Muscle of back (tissue), 11 donors: ENCODE results near the gene M1AP. TPM values are rescaled to one million over a fixed set of nuclear protein-coding genes. Genes with fewer than 3 reads are reported as not detected.

ENCODE experiments used
- DNase-seq, 3 donors: peaks; one replicate each; pipeline versions ENCODE4 v3.0.0 to v3.0.0-alpha.2; 2013
- polyA plus RNA-seq, 10 donors: library from polyadenylated mRNA; unstranded; fragments of 120-200 nt; gene quantifications; one replicate each; pipeline ENCODE4 v1.2.1, GENCODE V29; 2013; ENCODE audit not compliant: insufficient read length in 10 of 10

M1AP gene
- polyA plus RNA-seq, 10 donors, result 0.21 to 0.51 (median 0.28) TPM

DNA sequence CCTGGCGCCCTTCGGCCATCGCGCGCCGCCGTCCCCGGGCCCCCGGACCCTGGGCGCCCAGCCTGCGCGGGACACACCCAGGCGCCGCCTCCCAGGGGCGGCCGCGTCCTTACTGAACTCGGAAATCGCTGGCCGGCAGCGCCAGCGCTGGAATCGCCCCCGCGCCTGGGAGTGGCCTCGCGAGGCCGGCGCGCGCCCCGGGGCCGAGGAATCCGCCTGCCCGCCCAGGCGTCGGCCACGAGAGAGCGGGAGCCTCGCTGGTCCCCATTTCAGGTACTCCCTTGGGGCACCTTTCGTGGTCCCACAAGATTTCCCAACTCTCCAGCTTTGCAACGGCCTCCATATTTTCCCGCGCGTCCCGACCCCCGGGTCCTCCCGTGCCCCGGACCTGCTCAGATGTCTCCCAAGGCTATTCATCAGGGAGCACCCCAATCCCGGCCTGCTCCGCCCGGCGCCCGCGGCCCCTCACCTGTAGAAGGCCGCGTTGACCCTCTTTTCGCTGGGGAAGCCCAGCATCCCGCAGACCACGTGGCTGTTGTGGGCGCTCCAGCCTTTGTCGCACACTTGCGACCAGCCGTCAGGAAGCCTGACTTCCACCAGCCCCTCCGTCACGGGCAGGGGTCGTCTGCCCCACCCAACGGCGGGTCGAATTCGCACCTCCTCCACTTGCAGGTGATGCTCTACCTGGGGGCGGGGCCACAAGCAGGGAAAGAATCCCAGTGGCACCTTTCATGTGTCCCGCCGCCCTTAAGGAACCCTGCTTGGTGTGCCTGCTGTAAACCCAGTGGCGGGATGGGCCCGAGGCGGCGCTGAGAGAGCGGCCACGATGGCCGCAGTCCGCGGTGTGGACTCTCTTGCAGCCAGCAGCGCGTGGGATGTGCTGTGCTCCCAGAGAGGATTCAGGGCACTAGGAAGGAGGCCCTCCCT lies 99.0 kb downstream of the M1AP start:
- DNase-seq, result peak in 2 of 3 donors; percentile 47 to 79

DNA sequence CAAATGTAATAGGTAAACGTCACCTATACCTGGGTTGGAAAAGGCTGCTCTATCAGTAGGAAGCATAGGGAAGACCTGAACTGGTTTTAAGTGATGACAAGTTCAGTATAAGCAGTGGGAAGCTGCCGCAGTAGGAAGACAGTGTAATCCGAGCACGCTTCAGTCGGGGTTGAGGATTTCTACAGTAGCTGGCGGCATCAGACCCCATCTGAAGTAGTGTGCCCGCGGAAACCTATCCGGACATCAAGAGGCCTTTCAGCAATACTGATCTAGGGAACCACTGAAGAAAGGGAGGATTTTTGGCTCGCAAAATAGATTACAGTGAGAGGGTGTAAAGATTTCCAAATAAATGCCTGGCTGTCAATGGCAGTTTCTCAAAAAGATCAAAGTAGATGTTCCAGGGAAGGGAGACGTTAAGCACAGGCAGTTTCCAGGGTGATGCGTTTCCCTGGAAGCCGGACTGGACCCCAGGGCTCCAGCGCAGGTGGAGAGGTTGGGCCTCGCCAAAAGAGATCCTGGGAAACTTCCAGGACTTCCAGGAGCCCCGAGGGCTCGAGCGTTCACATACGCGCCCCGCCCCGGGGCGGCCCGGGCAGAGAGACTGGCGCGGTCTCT lies 99.7 kb downstream of the M1AP start:
- peak in 1 of 3 donors; percentile 85 for DNase-seq

DNA sequence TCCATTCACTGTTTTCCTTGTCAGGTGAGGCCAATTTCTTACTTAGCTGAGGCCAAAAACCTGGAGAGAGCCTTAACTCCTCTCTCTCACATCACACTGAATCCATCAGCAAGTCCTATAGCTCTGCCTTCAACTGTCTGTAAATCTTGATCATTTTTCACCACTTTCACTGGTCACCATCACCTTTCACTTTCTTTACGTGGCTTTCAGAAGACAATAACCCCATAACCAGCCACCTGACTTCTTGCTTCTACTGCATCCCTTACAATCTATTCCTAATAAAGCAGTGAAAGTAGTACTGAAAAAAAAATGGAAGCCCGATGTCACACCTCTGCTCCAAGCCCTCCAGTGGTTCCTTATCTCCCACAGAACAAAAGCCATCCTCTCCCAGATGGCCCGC lies 102.1 kb downstream of the M1AP start:
- DNase-seq, result no peak

DNA sequence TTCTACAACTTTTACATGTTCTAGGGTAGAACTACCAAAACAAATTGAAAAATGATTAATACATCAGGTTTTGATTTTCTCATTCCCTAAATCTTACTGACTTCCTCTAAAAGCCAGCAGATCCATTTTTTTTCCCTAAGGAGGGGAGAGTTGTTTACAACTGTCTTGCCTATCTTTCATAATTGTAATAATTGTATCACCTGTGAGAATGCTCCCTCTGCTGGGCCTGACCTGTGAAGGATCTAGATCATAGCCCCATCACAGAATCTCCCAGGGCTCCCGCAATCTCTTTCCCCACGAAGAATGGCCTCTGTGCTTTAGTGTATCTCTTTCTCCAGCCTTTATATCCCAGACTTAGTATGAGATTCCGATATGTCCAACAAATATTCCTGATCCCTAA lies 103.5 kb downstream of the M1AP start:
- DNase-seq, result no peak

DNA sequence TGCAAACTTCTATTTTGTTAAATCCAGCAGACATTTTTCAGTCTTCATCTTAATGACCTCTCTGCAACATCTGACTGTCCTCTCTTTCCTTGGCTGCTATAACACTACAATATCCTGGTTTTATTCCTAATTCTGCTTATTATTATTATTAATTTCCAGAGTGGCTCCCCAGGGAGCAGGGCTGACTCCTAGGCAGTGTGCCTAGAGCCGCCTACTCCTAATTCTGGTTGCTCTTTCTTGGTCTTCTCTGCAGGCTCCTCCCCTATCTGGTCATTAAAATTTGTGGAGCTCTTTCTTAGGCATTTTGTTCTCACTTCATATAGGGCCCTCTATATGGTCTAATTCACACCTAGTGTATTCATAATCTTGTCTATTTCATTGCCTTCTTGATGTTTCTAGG lies 105.2 kb downstream of the M1AP start:
- DNase-seq, result no peak

DNA sequence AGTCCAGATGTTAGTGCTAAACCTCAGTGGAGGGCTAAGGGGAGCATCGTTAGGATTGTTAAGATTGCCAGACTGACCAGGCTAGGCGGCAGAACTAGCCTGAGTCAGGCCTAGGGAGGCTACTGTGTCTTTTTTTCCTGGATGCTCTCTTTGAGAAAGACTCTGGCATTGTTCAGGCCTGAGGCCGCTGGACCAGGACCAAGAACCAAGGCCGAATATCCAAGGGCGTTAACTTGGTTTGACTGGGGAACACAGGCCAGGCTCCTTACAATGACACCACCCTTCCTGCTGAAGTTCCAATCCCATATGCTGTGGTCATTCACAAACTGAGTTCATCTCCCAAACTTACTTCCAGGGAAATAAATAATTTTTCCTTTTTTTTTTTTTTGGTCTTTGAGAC lies 107.8 kb downstream of the M1AP start:
- no peak for DNase-seq

DNA sequence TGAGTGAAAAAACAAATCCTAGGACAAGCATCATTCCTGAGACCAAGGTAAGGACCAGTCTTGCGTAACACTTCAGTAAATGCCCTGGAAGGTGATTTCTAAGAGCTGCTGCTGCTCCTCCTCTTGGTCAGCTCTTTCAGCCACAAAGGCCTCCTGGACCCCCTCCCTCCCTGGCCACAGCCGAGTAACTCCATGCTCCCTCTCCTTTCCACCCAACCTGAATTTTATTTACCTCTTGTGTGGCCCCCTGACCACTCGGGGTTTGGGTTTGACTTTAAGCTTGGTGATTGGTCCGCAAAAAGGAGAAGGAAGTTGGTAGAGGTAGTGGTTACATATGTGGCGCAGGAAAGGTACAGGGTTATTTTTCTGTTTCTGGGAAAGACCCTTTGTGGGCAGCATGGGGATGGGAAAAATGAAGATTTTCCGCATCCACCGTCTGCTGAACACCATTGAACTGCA lies 109.2 kb downstream of the M1AP start:
- no peak for DNase-seq

DNA sequence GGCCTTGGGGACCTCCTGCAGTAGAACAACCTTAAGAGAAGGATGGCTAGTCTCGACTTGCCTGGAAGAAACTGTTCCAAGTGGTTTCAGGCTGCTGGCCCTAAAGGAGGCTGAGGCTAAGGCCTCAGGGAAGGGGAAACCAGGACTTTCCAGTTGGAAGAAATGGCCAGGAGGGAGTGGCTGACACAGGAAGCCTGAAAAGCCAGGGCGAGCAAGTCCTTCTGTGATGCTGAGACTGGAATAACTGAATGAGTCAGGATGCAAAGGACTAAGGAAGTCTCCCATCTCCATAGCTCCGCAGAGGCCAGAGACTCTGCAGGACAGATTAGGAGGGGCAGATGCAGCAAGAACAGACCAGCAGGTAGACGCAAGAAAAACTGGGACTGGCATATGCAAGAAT lies 111.0 kb downstream of the M1AP start:
- DNase-seq, result no peak

DNA sequence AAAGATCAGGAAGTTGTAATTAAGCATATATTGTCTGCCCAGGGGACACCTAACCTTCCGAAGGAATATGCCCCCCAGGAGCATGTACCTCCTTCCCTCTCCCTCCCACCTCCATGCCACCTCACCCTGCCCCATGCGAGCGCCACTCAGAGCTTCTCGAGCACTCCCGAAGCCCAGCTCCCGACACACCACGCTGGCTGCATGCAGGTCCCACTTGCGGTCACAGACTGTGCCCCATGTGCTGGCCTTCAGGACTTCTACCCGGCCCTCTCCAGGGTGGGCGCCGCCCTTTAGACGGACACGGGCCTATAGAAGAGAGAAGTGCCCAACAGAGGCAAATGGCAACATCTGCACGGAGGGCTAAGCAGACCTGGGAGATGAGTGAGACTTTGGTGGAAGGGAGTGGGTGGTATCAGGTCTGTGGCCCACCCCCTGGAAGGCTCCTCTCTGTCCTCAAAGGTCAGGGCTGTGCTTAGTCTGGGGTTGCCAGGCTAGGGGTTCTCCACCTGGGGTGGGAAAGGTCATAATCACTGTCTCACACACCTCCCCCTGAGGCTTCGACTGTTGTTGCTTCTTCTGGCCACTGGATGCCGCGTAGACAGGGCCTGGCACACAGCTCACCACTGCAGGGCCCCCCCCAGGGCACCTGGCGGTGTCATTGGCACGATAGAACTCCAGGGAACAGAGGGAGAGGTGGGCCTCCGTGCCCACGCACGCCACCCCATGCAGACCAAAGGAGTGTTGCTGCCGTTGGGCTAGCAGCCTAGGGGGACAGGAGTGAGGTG lies 111.8 kb downstream of the M1AP start:
- no peak for DNase-seq

DNA sequence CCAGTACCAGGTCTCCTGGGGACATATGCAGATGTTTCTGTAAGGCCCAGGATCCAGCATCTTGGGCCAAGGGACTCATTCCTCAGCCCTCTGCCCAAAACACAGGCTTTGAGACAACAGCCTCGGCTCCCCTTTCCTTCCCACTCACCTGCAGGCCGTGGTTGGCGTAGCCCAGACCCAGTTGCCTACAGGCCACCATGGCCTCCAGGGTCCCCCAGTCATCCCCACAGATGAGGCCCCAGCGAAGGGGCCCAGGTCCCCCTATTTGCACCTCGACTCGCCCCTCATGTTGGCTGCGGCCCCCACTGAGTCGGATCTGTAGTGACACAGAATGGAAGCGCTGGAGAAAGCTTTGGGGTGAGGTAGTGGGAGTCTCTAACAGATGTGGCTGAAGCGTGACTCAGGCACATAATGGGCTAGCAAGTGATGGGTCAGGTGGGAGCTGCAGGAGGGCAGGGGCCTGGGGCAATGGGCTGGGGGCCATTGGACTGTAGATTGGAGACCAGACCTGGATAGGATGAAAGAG lies 112.6 kb downstream of the M1AP start:
- DNase-seq, result no peak

DNA sequence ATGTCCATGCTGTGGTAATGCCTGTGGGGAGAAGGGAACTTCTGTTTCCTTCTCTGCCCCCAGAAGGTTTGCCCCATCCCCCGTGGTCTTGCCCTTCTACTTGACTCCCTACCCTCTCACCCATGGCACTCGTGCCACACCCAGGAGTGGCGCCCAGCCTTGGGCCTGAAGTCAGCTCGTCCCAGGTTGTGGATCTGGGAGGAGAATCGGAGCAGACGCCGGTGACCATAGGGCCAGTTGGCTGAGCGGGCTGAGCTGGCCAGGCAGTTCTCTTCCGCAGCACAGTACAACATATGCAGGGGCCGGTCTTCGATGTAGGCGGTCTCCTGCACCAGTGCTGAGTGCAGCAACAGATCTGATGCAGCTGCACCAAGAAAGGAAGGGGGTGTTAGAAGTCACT lies 113.7 kb downstream of the M1AP start:
- DNase-seq, result no peak

DNA sequence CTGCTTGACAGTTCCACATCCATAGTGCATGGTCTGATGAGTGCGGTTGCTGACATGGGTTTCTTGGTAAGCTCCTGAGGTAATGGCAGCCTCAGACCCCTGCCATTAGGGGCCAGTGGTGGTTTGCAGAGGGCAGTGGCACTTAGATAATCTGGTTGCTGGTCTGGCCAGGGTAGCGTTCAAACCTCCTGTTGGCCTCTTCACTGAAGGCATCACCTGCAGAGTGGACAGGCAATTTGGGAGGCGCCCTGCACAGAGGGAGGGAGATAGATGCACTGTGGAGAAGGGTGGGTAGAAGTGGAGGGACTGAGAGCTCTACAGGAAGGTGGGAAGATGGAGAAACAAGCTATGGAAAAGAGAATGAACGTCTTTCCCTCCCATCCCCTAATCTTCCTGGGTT lies 114.7 kb downstream of the M1AP start:
- no peak for DNase-seq

DNA sequence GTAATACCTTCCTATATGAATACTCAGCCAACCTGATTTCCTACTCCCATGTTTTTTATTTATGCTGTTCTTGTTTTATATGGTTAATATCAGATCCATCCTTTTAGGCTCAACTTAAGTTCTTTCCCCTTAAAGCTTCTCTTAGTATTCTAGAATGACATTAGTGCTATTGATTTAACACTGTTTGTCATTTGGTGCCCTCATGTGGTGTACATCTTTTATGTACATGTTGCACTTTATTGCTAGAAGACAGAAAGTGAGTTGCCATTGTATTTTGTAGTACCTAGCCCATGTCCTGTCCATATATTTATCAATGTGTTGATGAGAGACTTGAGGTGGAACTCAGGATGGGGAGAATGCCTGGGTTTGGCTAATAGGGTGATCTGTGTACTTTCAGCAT lies 115.9 kb downstream of the M1AP start:
- peak in 1 of 3 donors; percentile 60 for DNase-seq

DNA sequence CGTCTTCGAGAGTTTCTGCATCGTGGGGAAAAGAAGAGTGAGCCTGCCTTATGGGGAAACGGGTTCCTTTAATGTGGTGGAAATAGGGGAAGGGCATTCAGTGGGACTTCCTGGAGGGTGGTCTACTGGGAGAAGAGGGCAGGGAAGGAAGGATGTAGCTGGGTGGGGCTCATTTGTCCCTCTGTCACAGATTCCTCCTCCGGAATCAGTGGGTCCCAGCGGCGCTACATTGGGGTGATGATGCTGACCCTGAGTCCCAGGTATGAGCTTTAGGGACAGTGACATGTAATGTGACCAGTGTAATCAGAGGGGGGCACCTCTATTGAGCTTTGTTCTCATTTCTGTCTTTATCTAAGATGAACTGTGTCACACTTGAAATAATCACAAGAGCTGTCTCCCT lies 116.5 kb downstream of the M1AP start:
- no peak for DNase-seq

DNA sequence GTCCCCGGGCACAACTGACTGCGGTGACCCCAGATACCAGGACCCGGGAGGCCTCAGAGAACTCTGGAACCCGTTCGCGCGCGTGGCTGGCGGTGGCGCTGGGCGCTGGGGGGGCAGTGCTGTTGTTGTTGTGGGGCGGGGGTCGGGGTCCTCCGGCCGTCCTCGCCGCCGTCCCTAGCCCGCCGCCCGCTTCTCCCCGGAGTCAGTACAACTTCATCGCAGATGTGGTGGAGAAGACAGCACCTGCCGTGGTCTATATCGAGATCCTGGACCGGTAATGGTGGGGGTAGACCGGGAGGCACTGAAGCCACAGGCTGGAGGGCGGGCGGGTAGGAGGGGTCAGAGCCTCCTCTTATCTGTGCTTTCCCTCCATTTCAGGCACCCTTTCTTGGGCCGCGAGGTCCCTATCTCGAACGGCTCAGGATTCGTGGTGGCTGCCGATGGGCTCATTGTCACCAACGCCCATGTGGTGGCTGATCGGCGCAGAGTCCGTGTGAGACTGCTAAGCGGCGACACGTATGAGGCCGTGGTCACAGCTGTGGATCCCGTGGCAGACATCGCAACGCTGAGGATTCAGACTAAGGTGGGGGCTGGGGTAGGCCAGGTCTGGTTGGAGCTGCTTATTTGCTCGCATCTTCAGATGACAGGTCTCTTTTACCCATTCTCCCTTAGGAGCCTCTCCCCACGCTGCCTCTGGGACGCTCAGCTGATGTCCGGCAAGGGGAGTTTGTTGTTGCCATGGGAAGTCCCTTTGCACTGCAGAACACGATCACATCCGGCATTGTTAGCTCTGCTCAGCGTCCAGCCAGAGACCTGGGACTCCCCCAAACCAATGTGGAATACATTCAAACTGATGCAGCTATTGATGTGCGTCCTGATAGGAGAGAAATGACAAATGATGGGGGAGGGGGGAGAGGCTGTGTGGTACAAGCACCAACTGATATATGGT lies 117.6 kb downstream of the M1AP start:
- DNase-seq, result peak in 1 of 3 donors; percentile 80

DNA sequence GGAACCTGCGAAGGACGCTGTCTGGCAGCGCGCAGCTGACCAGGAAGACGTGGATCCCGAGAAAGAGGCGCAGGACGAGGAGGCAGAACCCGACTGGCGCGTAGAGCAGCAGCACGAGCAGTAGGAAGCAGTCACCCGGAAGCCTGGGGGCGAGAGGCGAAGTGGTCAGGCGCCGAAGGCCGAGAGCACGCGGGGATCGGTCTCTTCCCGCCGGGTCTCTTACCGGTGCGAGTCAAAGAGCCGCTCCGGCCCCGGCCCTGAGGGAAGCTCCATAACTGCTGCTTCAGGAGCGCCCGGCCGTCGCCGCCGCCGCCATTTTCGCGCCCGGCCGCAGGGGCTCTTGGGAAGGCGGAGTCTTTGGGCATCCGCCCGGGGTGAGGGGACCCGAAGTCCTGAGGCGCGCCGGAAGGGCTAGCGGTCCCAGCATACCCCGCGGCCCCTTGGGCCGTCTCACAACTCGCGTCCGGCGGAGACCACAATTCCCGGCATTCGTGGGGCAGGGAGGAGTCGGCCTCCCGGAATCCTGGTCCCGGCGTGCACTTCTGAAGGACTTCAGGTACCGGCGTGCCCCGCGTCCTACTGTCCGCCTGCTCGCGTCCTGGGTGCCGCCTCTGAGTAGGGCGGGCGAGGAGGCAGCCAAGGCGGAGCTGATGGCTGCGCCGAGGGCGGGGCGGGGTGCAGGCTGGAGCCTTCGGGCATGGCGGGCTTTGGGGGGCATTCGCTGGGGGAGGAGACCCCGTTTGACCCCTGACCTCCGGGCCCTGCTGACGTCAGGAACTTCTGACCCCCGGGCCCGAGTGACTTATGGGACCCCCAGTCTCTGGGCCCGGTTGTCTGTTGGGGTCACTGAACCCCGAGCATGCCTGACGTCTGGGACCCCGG lies 118.5 kb downstream of the M1AP start, which contains the start of the genes AUP1 and HTRA2:
Gene AUP1, minus strand, starts transcription at position 350 of the 882 bp plus-strand sequence. Its CDS starts 77 bp downstream, at position 273.
Gene HTRA2, plus strand, starts transcription at position 577 of the 882 bp plus-strand sequence. Its CDS starts 74 bp downstream, at position 651.
- DNase-seq, result peak; percentile 99

DNA sequence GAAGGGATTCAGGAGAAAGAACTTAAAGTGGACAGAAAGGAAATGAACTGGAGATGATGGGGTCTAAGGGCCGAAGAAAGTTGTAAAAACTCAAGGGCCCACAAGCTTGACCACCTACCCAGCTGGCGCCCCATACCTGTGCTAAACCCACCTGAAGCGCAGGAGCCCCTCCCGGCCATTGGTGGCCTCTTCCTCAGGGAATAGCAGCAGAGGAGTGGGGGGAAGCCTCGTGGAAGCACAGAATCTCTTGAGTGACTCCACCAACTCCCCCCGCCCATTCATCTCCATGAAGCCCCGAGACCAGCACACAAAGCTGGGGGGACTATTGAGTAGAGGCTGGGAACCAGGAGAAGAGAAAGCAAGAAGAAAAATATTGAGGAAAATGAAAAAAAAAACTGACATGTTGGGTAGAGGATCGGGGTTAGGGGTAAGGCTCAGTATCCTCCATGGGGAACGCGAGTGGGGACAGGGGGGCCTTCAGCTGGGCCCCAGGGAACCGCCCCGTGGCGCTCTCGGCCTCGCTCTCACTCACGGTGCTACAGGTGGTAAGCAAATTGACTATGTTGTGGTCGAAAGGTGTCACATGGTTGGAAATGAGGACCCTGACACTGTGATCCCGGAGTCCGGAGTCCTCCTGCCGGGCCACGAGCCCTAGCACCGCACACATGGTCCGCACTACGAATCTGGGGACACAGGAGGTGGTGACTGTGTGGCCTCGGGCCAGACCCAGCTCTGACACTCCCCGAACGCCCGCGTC lies 119.4 kb downstream of the M1AP start:
- no peak for DNase-seq

DNA sequence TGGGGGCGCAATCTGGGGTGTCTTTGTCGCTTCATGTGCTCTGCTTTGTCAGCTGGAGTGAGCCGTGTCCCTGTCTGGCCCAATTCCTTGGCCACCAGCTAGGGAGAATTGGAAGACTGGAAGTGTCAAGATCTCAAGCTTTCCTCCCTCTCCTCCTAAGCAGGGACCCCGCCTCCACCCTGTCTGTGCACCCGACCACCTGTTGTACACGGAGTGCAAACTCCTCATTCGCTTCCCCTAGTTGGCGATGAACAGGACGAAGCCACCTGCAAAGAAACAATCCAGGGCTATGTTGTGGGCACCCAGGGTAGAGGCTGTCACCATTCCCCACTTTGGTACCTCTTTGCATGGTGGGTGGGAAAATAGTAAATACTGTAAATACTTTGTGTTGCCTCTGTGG lies 120.4 kb downstream of the M1AP start:
- DNase-seq, result no peak
